HepG2 (cell line): ENCODE data around the gene RNF114. TPM values are rescaled to one million over a fixed set of nuclear protein-coding genes. Genes with fewer than 3 reads are reported as not detected.
A peak's percentile ranks its signal among the peaks of the same experiment; 100 is the strongest.

ENCODE experiments used
- ARNT2 ChIP-seq: sonication (generic); formaldehyde crosslinking; IDR thresholded peaks from 2 replicates; pipeline ENCODE4 v1.8.0; 2022; ENCODE audit warnings: mild to moderate bottlenecking, low read depth, missing genetic modification reagents, moderate library complexity
- CBX2 ChIP-seq, 2 experiments: fragments of 200-600 bp in 1 of 2; sonication (generic); formaldehyde crosslinking in 1 of 2; IDR thresholded peaks; 2 replicates each; pipeline versions ENCODE4 v1.7.0 to v1.8.1; 2018 to 2022; ENCODE audit warnings: low read depth in 2 of 2, low read length in 1 of 2, mild to moderate bottlenecking in 1 of 2, missing genetic modification reagents in 1 of 2
- GATAD1 ChIP-seq: IDR thresholded peaks from 2 replicates; pipeline ENCODE4 v1.6.1; 2016; ENCODE audit warnings: missing genetic modification reagents, missing compliant biosample characterization
- GTF3A ChIP-seq: sonication (generic); formaldehyde crosslinking; conservative IDR thresholded peaks from 2 replicates; pipeline ENCODE4 v1.4.0; 2020; ENCODE audit warnings: mild to moderate bottlenecking, missing genetic modification reagents
- JUNB ChIP-seq: sonication (generic); formaldehyde crosslinking; IDR thresholded peaks from 2 replicates; pipeline ENCODE4 v1.8.0; 2022; ENCODE audit warnings: missing genetic modification reagents, mild to moderate bottlenecking, borderline replicate concordance
- KLF6 ChIP-seq: IDR thresholded peaks from 2 replicates; pipeline ENCODE4 v1.8.0; 2016; ENCODE audit warnings: missing biosample characterization, missing genetic modification reagents
- NCOA2 ChIP-seq: sonication (generic); formaldehyde crosslinking; IDR thresholded peaks from 2 replicates; pipeline ENCODE4 v1.8.0; 2022; ENCODE audit warnings: inconsistent platforms
- PLRG1 ChIP-seq: fragments of 450-650 bp; conservative IDR thresholded peaks from 2 replicates; pipeline ENCODE4 v1.6.1; 2016
- REXO4 ChIP-seq: sonication (generic); formaldehyde crosslinking; IDR thresholded peaks from 2 replicates; pipeline ENCODE4 v1.8.0; 2022; ENCODE audit warnings: missing genetic modification reagents, mild to moderate bottlenecking, borderline replicate concordance
- SOX6 ChIP-seq, 2 experiments: fragments of 450-650 bp in 1 of 2; sonication (generic) in 1 of 2; formaldehyde crosslinking in 1 of 2; IDR thresholded peaks; 2 replicates each; pipeline versions ENCODE4 v1.4.0 to v1.6.1; 2017 to 2020; ENCODE audit warnings: antibody characterized with exemption in 1 of 2, mild to moderate bottlenecking in 1 of 2, missing genetic modification reagents in 1 of 2
- ZMYM4 ChIP-seq: sonication (generic); formaldehyde crosslinking; IDR thresholded peaks from 2 replicates; pipeline ENCODE4 v1.8.1; 2023; ENCODE audit warnings: mild to moderate bottlenecking, missing genetic modification reagents
- ZNF350 ChIP-seq: sonication (generic); formaldehyde crosslinking; IDR thresholded peaks from 2 replicates; pipeline ENCODE4 v1.4.0; 2020; ENCODE audit warnings: mild to moderate bottlenecking, low read depth, missing genetic modification reagents, borderline replicate concordance
- ZNF549 ChIP-seq: sonication (generic); formaldehyde crosslinking; IDR thresholded peaks from 2 replicates; pipeline ENCODE4 v1.5.0; 2020; ENCODE audit warnings: missing genetic modification reagents
- ZNF7 ChIP-seq: IDR thresholded peaks from 2 replicates; pipeline ENCODE4 v1.6.1; 2016; ENCODE audit warnings: missing biosample characterization, missing genetic modification reagents
- ZNF766 ChIP-seq: sonication (generic); formaldehyde crosslinking; IDR thresholded peaks from 2 replicates; pipeline ENCODE4 v1.5.0; 2020; ENCODE audit warnings: missing genetic modification reagents, borderline replicate concordance
- ZNF768 ChIP-seq: sonication (generic); formaldehyde crosslinking; IDR thresholded peaks from 2 replicates; pipeline ENCODE4 v1.4.0; 2020; ENCODE audit warnings: missing genetic modification reagents
- ZNF883 ChIP-seq: sonication (generic); formaldehyde crosslinking; IDR thresholded peaks from 2 replicates; pipeline ENCODE4 v1.5.1; 2020; ENCODE audit warnings: mild to moderate bottlenecking, missing genetic modification reagents; ENCODE audit errors: not compliant biosample characterization
- polyA plus RNA-seq, 8 experiments: library from polyadenylated mRNA; depleted of rRNA in 3 of 8; stranded (reverse) in 7 of 8; unstranded in 1 of 8; fragments of >200 nt; fragmentation: Illumina TruSeq in 4 of 8; extraction: Trizol in 4 of 8; gene quantifications; 2 replicates each; pipeline versions ENCODE4 v1.2.1 to v1.2.3, GENCODE V29; 2011 to 2016; ENCODE audit warnings: low read depth in 4 of 8, missing spikeins in 1 of 8, mixed read lengths in 1 of 8; ENCODE audit not compliant: insufficient read depth in 1 of 8
- total RNA-seq, 5 experiments: library from RNA; depleted of rRNA; stranded (reverse); fragments of >200 nt; fragmentation: Illumina TruSeq; extraction: Trizol; gene quantifications; 2 replicates each; pipeline ENCODE4 v1.2.3, GENCODE V29; 2016; ENCODE audit warnings: low read depth in 1 of 5
- TF ChIP-seq, protein P1 (sequence below): sonication (generic); formaldehyde crosslinking; IDR thresholded peaks from 2 replicates; pipeline ENCODE4 v1.4.0; 2020; ENCODE audit warnings: missing genetic modification reagents; ENCODE audit errors: not compliant biosample characterization
- TF ChIP-seq, protein P2 (sequence below): sonication (generic); formaldehyde crosslinking; conservative IDR thresholded peaks from 2 replicates; pipeline ENCODE4 v1.8.0; 2022; ENCODE audit warnings: missing genetic modification reagents
- TF ChIP-seq, protein P3 (sequence below): sonication (generic); formaldehyde crosslinking; conservative IDR thresholded peaks from 2 replicates; pipeline ENCODE4 v1.4.0; 2020; ENCODE audit warnings: missing genetic modification reagents
- TF ChIP-seq, protein P4 (sequence below): sonication (generic); formaldehyde crosslinking; IDR thresholded peaks from 2 replicates; pipeline ENCODE4 v1.5.0; 2020; ENCODE audit warnings: missing genetic modification reagents
- TF ChIP-seq, protein P5 (sequence below): sonication (generic); formaldehyde crosslinking; IDR thresholded peaks from 2 replicates; pipeline ENCODE4 v1.4.0; 2020; ENCODE audit warnings: mild to moderate bottlenecking, missing genetic modification reagents

RNF114 gene
- total and polyA plus RNA-seq, 2 of the 13 experiments (the other 11 are each of a cell fraction or from before 2014, with no cell fraction given) = 119 to 126 TPM

DNA sequence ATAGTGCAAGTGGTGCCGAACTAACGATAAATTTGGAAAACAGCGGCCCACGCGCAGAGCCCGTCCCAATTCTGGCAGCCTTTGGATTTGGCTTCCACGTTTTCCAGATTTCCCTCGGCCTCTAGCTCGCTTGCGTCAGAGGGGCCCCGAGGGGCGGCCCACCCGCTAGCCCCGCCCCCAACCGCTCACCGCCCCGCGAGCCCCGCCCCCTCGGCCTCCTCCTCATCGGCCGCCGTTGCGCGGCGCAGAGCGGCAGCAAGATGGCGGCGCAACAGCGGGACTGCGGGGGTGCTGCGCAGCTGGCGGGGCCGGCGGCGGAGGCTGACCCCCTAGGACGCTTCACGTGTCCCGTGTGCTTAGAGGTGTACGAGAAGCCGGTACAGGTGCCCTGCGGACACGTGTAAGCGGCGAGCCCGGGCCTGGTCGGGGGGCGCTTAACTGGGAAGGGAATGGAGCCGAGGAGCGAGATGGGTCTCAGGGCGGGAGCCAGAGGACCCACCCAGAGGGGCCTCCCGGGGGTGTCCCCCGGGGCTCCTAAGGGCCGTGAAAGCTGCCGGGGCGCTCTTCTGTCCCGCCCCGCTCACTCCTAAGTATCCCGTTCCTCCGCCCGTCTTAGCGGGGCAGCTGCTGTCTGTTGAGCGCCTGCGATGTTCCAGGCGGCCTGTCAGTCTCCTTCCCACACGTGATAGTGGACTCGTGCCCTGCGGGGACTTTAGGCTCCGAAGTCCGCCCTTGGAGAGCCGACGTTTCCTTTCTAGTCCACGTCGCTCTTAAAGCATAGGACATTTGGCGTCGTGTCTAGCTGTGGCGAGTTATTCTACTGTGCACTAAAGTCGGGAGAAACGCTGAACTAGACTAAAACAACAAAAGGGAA is at the start of gene RNF114 (continued):
- TF ChIP-seq CBX2 (IDR thresholded peaks at IDR 0.05; ENCODE audit: low read depth, low read length) (no peak), CBX2 (CRISPR knock-in tag; IDR thresholded peaks at IDR 0.05; ENCODE audit: low read depth) (no peak), ZNF768 (CRISPR knock-in tag) (peak; percentile 86), ZNF549 (CRISPR knock-in tag) (0 out of 2 replicates have a peak, but pooled peaks have one; percentile 13), ZNF883 (peak; percentile 89), JUNB (peak; percentile 68; the same call in 1 of the 2 replicates), KLF6 (CRISPR knock-in tag) (peak; percentile 90; the same call in 1 of the 2 replicates), GTF3A (0 out of 2 replicates have a peak, but pooled peaks have one; percentile 41), NCOA2 (CRISPR knock-in tag) (0 out of 2 replicates have a peak, but pooled peaks have one; percentile 3), GATAD1 (CRISPR knock-in tag) (peak; percentile 91), ZNF7 (CRISPR knock-in tag) (peak; percentile 6; the same call in 1 of the 2 replicates), SOX6 (IDR thresholded peaks at IDR 0.05) (no peak), SOX6 (CRISPR knock-in tag; IDR thresholded peaks at IDR 0.05) (peak; percentile 40; the same call in 1 of the 2 replicates), ARNT2 (CRISPR knock-in tag) (peak; percentile 95), ZNF350 (CRISPR knock-in tag) (peak; percentile 68; the same call in 1 of the 2 replicates), PLRG1 (no peak), ZNF766 (no peak; the same call in 1 of the 2 replicates), ZMYM4 (CRISPR knock-in tag) (peak; percentile 73), REXO4 (no peak)
- TF ChIP-seq, protein P1, sequence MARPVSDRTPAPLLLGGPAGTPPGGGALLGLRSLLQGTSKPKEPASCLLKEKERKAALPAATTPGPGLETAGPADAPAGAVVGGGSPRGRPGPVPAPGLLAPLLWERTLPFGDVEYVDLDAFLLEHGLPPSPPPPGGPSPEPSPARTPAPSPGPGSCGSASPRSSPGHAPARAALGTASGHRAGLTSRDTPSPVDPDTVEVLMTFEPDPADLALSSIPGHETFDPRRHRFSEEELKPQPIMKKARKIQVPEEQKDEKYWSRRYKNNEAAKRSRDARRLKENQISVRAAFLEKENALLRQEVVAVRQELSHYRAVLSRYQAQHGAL (CRISPR knock-in tag) = no peak
- TF ChIP-seq, protein P2, sequence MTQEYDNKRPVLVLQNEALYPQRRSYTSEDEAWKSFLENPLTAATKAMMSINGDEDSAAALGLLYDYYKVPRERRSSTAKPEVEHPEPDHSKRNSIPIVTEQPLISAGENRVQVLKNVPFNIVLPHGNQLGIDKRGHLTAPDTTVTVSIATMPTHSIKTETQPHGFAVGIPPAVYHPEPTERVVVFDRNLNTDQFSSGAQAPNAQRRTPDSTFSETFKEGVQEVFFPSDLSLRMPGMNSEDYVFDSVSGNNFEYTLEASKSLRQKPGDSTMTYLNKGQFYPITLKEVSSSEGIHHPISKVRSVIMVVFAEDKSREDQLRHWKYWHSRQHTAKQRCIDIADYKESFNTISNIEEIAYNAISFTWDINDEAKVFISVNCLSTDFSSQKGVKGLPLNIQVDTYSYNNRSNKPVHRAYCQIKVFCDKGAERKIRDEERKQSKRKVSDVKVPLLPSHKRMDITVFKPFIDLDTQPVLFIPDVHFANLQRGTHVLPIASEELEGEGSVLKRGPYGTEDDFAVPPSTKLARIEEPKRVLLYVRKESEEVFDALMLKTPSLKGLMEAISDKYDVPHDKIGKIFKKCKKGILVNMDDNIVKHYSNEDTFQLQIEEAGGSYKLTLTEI (CRISPR knock-in tag) = no peak
- TF ChIP-seq, protein P3, sequence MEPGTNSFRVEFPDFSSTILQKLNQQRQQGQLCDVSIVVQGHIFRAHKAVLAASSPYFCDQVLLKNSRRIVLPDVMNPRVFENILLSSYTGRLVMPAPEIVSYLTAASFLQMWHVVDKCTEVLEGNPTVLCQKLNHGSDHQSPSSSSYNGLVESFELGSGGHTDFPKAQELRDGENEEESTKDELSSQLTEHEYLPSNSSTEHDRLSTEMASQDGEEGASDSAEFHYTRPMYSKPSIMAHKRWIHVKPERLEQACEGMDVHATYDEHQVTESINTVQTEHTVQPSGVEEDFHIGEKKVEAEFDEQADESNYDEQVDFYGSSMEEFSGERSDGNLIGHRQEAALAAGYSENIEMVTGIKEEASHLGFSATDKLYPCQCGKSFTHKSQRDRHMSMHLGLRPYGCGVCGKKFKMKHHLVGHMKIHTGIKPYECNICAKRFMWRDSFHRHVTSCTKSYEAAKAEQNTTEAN (CRISPR knock-in tag) = peak; percentile 32; the same call in 1 of the 2 replicates
- TF ChIP-seq, protein P4, sequence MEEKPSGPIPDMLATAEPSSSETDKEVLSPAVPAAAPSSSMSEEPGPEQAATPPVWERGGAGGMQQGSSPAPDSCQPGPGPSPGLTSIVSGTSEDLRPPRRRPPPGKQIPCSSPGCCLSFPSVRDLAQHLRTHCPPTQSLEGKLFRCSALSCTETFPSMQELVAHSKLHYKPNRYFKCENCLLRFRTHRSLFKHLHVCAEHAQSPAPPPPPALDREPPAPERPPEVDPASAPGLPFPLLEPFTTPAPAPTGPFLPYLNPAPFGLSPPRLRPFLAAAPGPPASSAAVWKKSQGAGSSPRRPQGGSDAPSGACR = 0 out of 2 replicates have a peak, but pooled peaks have one; percentile 16
- TF ChIP-seq, protein P5, sequence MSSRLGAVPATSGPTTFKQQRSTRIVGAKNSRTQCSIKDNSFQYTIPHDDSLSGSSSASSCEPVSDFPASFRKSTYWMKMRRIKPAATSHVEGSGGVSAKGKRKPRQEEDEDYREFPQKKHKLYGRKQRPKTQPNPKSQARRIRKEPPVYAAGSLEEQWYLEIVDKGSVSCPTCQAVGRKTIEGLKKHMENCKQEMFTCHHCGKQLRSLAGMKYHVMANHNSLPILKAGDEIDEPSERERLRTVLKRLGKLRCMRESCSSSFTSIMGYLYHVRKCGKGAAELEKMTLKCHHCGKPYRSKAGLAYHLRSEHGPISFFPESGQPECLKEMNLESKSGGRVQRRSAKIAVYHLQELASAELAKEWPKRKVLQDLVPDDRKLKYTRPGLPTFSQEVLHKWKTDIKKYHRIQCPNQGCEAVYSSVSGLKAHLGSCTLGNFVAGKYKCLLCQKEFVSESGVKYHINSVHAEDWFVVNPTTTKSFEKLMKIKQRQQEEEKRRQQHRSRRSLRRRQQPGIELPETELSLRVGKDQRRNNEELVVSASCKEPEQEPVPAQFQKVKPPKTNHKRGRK (CRISPR knock-in tag) = no peak
